HCT116 (cell line): Measurements from ENCODE around the gene VASH2.

Experiments used
- EGR1 ChIP-seq: IDR thresholded peaks from 2 replicates; pipeline ENCODE4 v1.6.1; 2012; ENCODE audit warnings: low read depth
- EZH2 ChIP-seq: fragments of 200-600 bp; sonication (generic); IDR thresholded peaks from 2 replicates; pipeline ENCODE4 v1.6.1; 2017; ENCODE audit warnings: antibody characterized with exemption, mixed run types
- EZH2phosphoT487 ChIP-seq: fragments of 200-600 bp; IDR thresholded peaks from 2 replicates; pipeline ENCODE4 v1.6.1; 2018; ENCODE audit warnings: antibody characterized with exemption, borderline replicate concordance
- MAX ChIP-seq: IDR thresholded peaks from 2 replicates; pipeline ENCODE4 v1.6.1; 2012
- POLR2A ChIP-seq: IDR thresholded peaks from 2 replicates; pipeline ENCODE4 v1.7.0; 2011; ENCODE audit warnings: borderline replicate concordance; ENCODE audit not compliant: insufficient read depth, insufficient read length; ENCODE audit errors: extremely low read depth
- POLR2AphosphoS5 ChIP-seq: IDR thresholded peaks from 2 replicates; pipeline ENCODE4 v1.6.1; 2011; ENCODE audit warnings: mild to moderate bottlenecking, low read depth, low read length, moderate library complexity
- REST ChIP-seq: IDR thresholded peaks from 2 replicates; pipeline ENCODE4 v1.6.1; 2012; ENCODE audit warnings: low read depth
- SIN3A ChIP-seq: IDR thresholded peaks from 2 replicates; pipeline ENCODE4 v1.6.1; 2012; ENCODE audit warnings: low read depth
- SP1 ChIP-seq: IDR thresholded peaks from 2 replicates; pipeline ENCODE4 v1.6.1; 2012; ENCODE audit warnings: low read depth
- ZNF274 ChIP-seq: fragments of 200-500 bp; sonication (Bioruptor generic); IDR thresholded peaks from 2 replicates; pipeline ENCODE4 v1.6.1; 2014; ENCODE audit warnings: mild to moderate bottlenecking, low read depth, low read length, inconsistent platforms
- TF ChIP-seq, protein P1 (sequence below), 3 experiments: fragments of 200-600 bp in 1 of 3; sonication (generic) in 1 of 3; IDR thresholded peaks in 2 of 3; conservative IDR thresholded peaks in 1 of 3; 2 replicates each; pipeline ENCODE4 v1.5.1; 2012 to 2017; ENCODE audit warnings: low read depth in 2 of 3, low read length in 2 of 3, antibody characterized with exemption in 1 of 3, borderline replicate concordance in 1 of 3, control low read depth in 1 of 3, mild to moderate bottlenecking in 1 of 3, mixed read lengths in 1 of 3, mixed run types in 1 of 3, moderate library complexity in 1 of 3; ENCODE audit not compliant: insufficient read depth in 1 of 3

GRCh38 chr1:212982430-212983152 is 32.2 kb downstream of the VASH2 start:
- TF ChIP-seq SP1 (no peak), POLR2A (no peak), MAX (no peak), SIN3A (no peak), ZNF274 (no peak), POLR2AphosphoS5 (no peak), EZH2phosphoT487 (no peak), EZH2 (no peak), REST (no peak), EGR1 (no peak)
- TF ChIP-seq, protein P1, sequence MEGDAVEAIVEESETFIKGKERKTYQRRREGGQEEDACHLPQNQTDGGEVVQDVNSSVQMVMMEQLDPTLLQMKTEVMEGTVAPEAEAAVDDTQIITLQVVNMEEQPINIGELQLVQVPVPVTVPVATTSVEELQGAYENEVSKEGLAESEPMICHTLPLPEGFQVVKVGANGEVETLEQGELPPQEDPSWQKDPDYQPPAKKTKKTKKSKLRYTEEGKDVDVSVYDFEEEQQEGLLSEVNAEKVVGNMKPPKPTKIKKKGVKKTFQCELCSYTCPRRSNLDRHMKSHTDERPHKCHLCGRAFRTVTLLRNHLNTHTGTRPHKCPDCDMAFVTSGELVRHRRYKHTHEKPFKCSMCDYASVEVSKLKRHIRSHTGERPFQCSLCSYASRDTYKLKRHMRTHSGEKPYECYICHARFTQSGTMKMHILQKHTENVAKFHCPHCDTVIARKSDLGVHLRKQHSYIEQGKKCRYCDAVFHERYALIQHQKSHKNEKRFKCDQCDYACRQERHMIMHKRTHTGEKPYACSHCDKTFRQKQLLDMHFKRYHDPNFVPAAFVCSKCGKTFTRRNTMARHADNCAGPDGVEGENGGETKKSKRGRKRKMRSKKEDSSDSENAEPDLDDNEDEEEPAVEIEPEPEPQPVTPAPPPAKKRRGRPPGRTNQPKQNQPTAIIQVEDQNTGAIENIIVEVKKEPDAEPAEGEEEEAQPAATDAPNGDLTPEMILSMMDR (IDR thresholded peaks at IDR 0.05 in 2 of 3, conservative IDR thresholded peaks at IDR 0.05 in 1 of 3; ENCODE audit: borderline replicate concordance in 1 of 3, insufficient read depth in 1 of 3, low read depth in 2 of 3, low read length in 2 of 3) = no peak
